Neural cell (in vitro differentiated cells): ENCODE results near the gene APOH. TPM values are rescaled to one million over a fixed set of nuclear protein-coding genes. Genes with fewer than 3 reads are reported as not detected.

Experiments
- H2AFZ ChIP-seq: fragments of 200-600, 300-800 bp; sonication (generic), shearing (Covaris generic); 2 replicates; pipeline ENCODE4 v1.6.0; 2014; ENCODE audit warnings: low read depth, mild to moderate bottlenecking, antibody characterized with exemption, low read length, moderate library complexity
- H3F3A ChIP-seq: fragments of 200-600 bp; shearing (Covaris generic); 2 replicates; pipeline ENCODE4 v1.6.1; 2016; ENCODE audit warnings: mild to moderate bottlenecking, moderate library complexity, mixed read lengths, antibody characterized with exemption, low read length; ENCODE audit not compliant: insufficient read depth, poor library complexity, severe bottlenecking
- H3K27ac ChIP-seq: fragments of 200-600, 300-800 bp; sonication (generic), shearing (Covaris generic); 2 replicates; pipeline ENCODE4 v1.5.1; 2014; ENCODE audit warnings: mild to moderate bottlenecking, low read length, moderate library complexity
- H3K27me3 ChIP-seq: fragments of 300-800, 200-600 bp; sonication (generic), shearing (Covaris generic); 2 replicates; pipeline ENCODE4 v1.6.0; 2014; ENCODE audit warnings: mild to moderate bottlenecking, low read depth, low read length, moderate library complexity; ENCODE audit not compliant: insufficient read depth
- H3K36me3 ChIP-seq: fragments of 300-800, 200-600 bp; sonication (generic), shearing (Covaris generic); 2 replicates; pipeline ENCODE4 v1.5.1; 2014; ENCODE audit warnings: mild to moderate bottlenecking, antibody characterized with exemption, low read length, moderate library complexity; ENCODE audit not compliant: insufficient read depth
- H3K4me2 ChIP-seq: fragments of 300-800, 200-600 bp; sonication (generic), shearing (Covaris generic); 2 replicates; pipeline ENCODE4 v1.6.0; 2014; ENCODE audit warnings: mild to moderate bottlenecking, low read length
- H3K4me3 ChIP-seq: fragments of 300-800, 200-600 bp; sonication (generic), shearing (Covaris generic); 2 replicates; pipeline ENCODE4 v1.5.1; 2014; ENCODE audit warnings: mild to moderate bottlenecking, low read length, moderate library complexity
- H3K79me2 ChIP-seq: fragments of 200-600 bp; shearing (Covaris generic); replicated peaks from 2 replicates; pipeline ENCODE4 v1.6.0; 2014; ENCODE audit warnings: mild to moderate bottlenecking, low read length, moderate library complexity; ENCODE audit not compliant: insufficient read depth
- H3K9ac ChIP-seq: fragments of 300-800, 200-600 bp; sonication (generic), shearing (Covaris generic); 2 replicates; pipeline ENCODE4 v1.6.1; 2016; ENCODE audit warnings: mild to moderate bottlenecking, low read length, mixed read lengths
- H3K9me2 ChIP-seq: fragments of 200-600 bp; shearing (Covaris generic); 2 replicates; pipeline ENCODE4 v1.6.1; 2016; ENCODE audit warnings: mild to moderate bottlenecking, low read length, mixed read lengths; ENCODE audit not compliant: insufficient read depth
- H3K9me3 ChIP-seq: fragments of 200-600, 300-800 bp; sonication (generic), shearing (Covaris generic); 2 replicates; pipeline ENCODE4 v1.6.1; 2016; ENCODE audit warnings: mild to moderate bottlenecking, mixed run types, low read length, moderate library complexity, mixed read lengths
- H4K20me1 ChIP-seq: fragments of 200-600 bp; shearing (Covaris generic); 2 replicates; pipeline ENCODE4 v1.6.1; 2016; ENCODE audit warnings: mild to moderate bottlenecking, mixed run types; ENCODE audit not compliant: insufficient read depth
- CTCF ChIP-seq: fragments of 450-650 bp; IDR thresholded peaks from 2 replicates; pipeline ENCODE4 v1.5.1; 2014; ENCODE audit warnings: antibody characterized with exemption, mild to moderate bottlenecking, moderate library complexity; ENCODE audit not compliant: poor library complexity, severe bottlenecking
- EP300 ChIP-seq: fragments of 450-650 bp; conservative IDR thresholded peaks from 2 replicates; pipeline ENCODE4 v1.6.1; 2014; ENCODE audit warnings: antibody characterized with exemption, mild to moderate bottlenecking, moderate library complexity; ENCODE audit not compliant: poor library complexity, severe bottlenecking
- EZH2 ChIP-seq: fragments of 200-600, 300-800 bp; shearing (Covaris generic), sonication (generic); IDR thresholded peaks from 2 replicates; pipeline ENCODE4 v1.6.1; 2014; ENCODE audit warnings: antibody characterized with exemption, low read length, borderline replicate concordance, mild to moderate bottlenecking; ENCODE audit not compliant: insufficient read depth, poor library complexity, severe bottlenecking
- MXI1 ChIP-seq: fragments of 450-650 bp; conservative IDR thresholded peaks from 2 replicates; pipeline ENCODE4 v1.6.1; 2014; ENCODE audit warnings: antibody characterized with exemption, mild to moderate bottlenecking; ENCODE audit not compliant: poor library complexity, severe bottlenecking
- POLR2AphosphoS5 ChIP-seq: IDR thresholded peaks from 2 replicates; pipeline ENCODE4 v1.6.1; 2012
- RAD21 ChIP-seq: fragments of 450-650 bp; conservative IDR thresholded peaks from 2 replicates; pipeline ENCODE4 v1.6.1; 2014; ENCODE audit warnings: antibody characterized with exemption, mild to moderate bottlenecking, moderate library complexity
- SMC3 ChIP-seq: fragments of 450-650 bp; conservative IDR thresholded peaks from 2 replicates; pipeline ENCODE4 v1.6.1; 2014; ENCODE audit warnings: antibody characterized with exemption, mild to moderate bottlenecking, moderate library complexity; ENCODE audit not compliant: poor library complexity
- TAF1 ChIP-seq: IDR thresholded peaks from 2 replicates; pipeline ENCODE4 v1.6.1; 2012; ENCODE audit warnings: low read depth
- polyA plus RNA-seq: library from polyadenylated mRNA; depleted of rRNA; stranded (reverse); fragments of >200 nt; gene quantifications from 2 replicates; pipeline ENCODE4 v1.2.3, GENCODE V29; 2014
- TF ChIP-seq, protein P1 (sequence below): IDR thresholded peaks from 2 replicates; pipeline ENCODE4 v1.6.1; 2012; ENCODE audit warnings: borderline replicate concordance

The APOH gene
- polyA plus RNA-seq, 1 donor from 2014 or later: not detected

- no peaks in the 10 kb centered on the region for H3K9me2 ChIP-seq
- H3K36me3 ChIP-seq: no peaks in the 10 kb centered on the region
- H4K20me1 ChIP-seq: no peaks in the 10 kb centered on the region
- no peak overlapping the region for H3K9ac ChIP-seq
- no peak overlapping the region for H3K4me3 ChIP-seq
- H3K27ac ChIP-seq: no peak overlapping the region
- no peak overlapping the region for H3K4me2 ChIP-seq
- H2AFZ ChIP-seq: no peak overlapping the region
- H3K9me3 ChIP-seq: no peaks in the 10 kb centered on the region
- H3K79me2 ChIP-seq: no peaks in the 10 kb centered on the region
- H3K27me3 ChIP-seq: no peaks in the 10 kb centered on the region
- no peaks in the 10 kb centered on the region for H3F3A ChIP-seq
- TF ChIP-seq, protein P1, sequence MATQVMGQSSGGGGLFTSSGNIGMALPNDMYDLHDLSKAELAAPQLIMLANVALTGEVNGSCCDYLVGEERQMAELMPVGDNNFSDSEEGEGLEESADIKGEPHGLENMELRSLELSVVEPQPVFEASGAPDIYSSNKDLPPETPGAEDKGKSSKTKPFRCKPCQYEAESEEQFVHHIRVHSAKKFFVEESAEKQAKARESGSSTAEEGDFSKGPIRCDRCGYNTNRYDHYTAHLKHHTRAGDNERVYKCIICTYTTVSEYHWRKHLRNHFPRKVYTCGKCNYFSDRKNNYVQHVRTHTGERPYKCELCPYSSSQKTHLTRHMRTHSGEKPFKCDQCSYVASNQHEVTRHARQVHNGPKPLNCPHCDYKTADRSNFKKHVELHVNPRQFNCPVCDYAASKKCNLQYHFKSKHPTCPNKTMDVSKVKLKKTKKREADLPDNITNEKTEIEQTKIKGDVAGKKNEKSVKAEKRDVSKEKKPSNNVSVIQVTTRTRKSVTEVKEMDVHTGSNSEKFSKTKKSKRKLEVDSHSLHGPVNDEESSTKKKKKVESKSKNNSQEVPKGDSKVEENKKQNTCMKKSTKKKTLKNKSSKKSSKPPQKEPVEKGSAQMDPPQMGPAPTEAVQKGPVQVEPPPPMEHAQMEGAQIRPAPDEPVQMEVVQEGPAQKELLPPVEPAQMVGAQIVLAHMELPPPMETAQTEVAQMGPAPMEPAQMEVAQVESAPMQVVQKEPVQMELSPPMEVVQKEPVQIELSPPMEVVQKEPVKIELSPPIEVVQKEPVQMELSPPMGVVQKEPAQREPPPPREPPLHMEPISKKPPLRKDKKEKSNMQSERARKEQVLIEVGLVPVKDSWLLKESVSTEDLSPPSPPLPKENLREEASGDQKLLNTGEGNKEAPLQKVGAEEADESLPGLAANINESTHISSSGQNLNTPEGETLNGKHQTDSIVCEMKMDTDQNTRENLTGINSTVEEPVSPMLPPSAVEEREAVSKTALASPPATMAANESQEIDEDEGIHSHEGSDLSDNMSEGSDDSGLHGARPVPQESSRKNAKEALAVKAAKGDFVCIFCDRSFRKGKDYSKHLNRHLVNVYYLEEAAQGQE: no peak
- no peak for TF ChIP-seq POLR2AphosphoS5
- TF ChIP-seq RAD21: no peak
- TF ChIP-seq TAF1: no peak
- no peak for TF ChIP-seq SMC3
- TF ChIP-seq MXI1: no peak
- TF ChIP-seq CTCF: no peak
- no peak for TF ChIP-seq EP300
- TF ChIP-seq EZH2: no peak
These were observed 25.8 kb downstream of the APOH start for GRCh38 chr17:66203274-66204015.

DNA sequence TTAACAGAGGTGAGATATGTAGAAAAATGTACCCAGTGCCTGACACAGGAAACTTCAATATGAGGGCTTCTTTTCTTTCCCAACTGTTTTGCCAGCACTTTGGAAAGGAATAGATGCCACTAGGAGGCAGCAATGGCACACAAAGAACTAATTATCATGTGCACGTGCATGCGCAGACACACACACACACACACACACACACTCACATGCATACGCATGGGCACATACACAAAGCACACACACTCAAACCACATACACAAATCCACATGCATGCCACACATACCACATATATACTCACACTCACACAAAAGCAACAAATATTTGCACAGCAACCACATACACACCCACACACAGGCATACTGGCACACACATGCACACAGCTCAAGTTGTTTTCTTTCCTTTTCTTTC, 28.5 kb downstream of the APOH start:
- no peak overlapping the region for H3K9ac ChIP-seq
- no peak overlapping the region for H3K4me2 ChIP-seq
- no peak overlapping the region for H3K4me3 ChIP-seq
- TF ChIP-seq RAD21 (peak; percentile 73), EP300 (no peak), CTCF (peak; percentile 75), EZH2 (no peak), MXI1 (no peak), POLR2AphosphoS5 (no peak), SMC3 (peak; percentile 73), TAF1 (no peak)
- TF ChIP-seq, protein P1: no peak
- no peaks in the 10 kb centered on the region for H3K36me3 ChIP-seq
- no peaks in the 10 kb centered on the region for H3K79me2 ChIP-seq
- H3K9me2 ChIP-seq: no peaks in the 10 kb centered on the region
- H2AFZ ChIP-seq: no peak overlapping the region
- H3F3A ChIP-seq: no peaks in the 10 kb centered on the region
- H3K27ac ChIP-seq: no peak overlapping the region
- H4K20me1 ChIP-seq: no peaks in the 10 kb centered on the region
- no peaks in the 10 kb centered on the region for H3K27me3 ChIP-seq
- no peaks in the 10 kb centered on the region for H3K9me3 ChIP-seq
